ENCODE measurements around the gene KLHL3. TPM values are rescaled to one million over a fixed set of nuclear protein-coding genes. Genes with fewer than 3 reads are reported as not detected.

The KLHL3 gene
- total and polyA plus RNA-seq, 7 experiments from 2014 or later: 4.6 to 47.3 (median 17.8) TPM

- ChIA-PET POLR2A (interaction anchor here (1.5 kb wide), 1 partner anchor 12 kb away, joined by 3 read pairs; no protein-coding TSS in a partner anchor), CTCF (interaction anchor here (3.4 kb wide), 1 partner anchor 106 kb away, joined by 14 read pairs; no protein-coding TSS in a partner anchor)
- DNase-seq (no peak), ATAC-seq (no peak)
- H3K4me3 Mint-ChIP-seq: no peak overlapping the region
- peaks cover 0 to 18% (median 0%) of the 10 kb centered on the region in 3 experiments for H3K36me3 ChIP-seq (ENCODE audit: control insufficient read depth in 2 of 3, insufficient read depth in 3 of 3, low read length in 3 of 3)
- no peaks in the 10 kb centered on the region for H3K4me1 ChIP-seq (ENCODE audit: control insufficient read depth in 2 of 2, insufficient read depth in 2 of 2, low read length in 2 of 2)
- H3K27ac ChIP-seq (ENCODE audit: low read depth, low read length): no peak overlapping the region
- H3K27me3 ChIP-seq (ENCODE audit: control insufficient read depth in 2 of 2, insufficient read depth in 2 of 2, low read length in 2 of 2): no peaks in the 10 kb centered on the region
- no peaks in the 10 kb centered on the region for H3K9me3 Mint-ChIP-seq
- peak overlapping the region in 2 of 9 donors; percentile 24 to 28 for H3K27ac Mint-ChIP-seq
- H3K36me3 Mint-ChIP-seq: peaks cover 0 to 63% (median 13%) of the 10 kb centered on the region in 5 donors
- no peak overlapping the region for H3K4me3 ChIP-seq (ENCODE audit: low read length)
- no peaks in the 10 kb centered on the region for H3K27me3 Mint-ChIP-seq
- peaks cover 0 to 1% (median 0%) of the 10 kb centered on the region in 7 donors for H3K4me1 Mint-ChIP-seq
- H3K9me3 ChIP-seq (ENCODE audit: control insufficient read depth in 2 of 3, low read length in 3 of 3): no peaks in the 10 kb centered on the region
- intact Hi-C loops (cut with micrococcal nuclease): no loop called here
These were observed 100.4 kb downstream of the KLHL3 start for GRCh38 chr5:137635521-137635921.

GRCh38 chr5:137633896-137634295 is 102.0 kb downstream of the KLHL3 start:
- H3K4me3 ChIP-seq (ENCODE audit: low read length): no peak overlapping the region
- intact Hi-C loops (cut with micrococcal nuclease): no loop called here
- no peaks in the 10 kb centered on the region for H3K27me3 ChIP-seq (ENCODE audit: control insufficient read depth in 2 of 2, insufficient read depth in 2 of 2, low read length in 2 of 2)
- peak overlapping the region in 1 of 9 donors; percentile 44 for H3K27ac Mint-ChIP-seq
- H3K36me3 ChIP-seq (ENCODE audit: control insufficient read depth in 2 of 3, insufficient read depth in 3 of 3, low read length in 3 of 3): peaks cover 0 to 18% (median 0%) of the 10 kb centered on the region in 3 experiments
- ChIA-PET POLR2A (interaction anchor here (0.7 kb wide), 1 partner anchor 400 kb away, joined by 3 read pairs; no protein-coding TSS in a partner anchor), CTCF (interaction anchor here (0.9 to 3.4 kb wide), 3 partner anchors 9 to 435 kb away, joined by 3 to 14 read pairs (median 4); no protein-coding TSS in a partner anchor)
- ATAC-seq (no peak), DNase-seq (no peak)
- no peaks in the 10 kb centered on the region for H3K9me3 Mint-ChIP-seq
- H3K9me3 ChIP-seq (ENCODE audit: control insufficient read depth in 2 of 3, low read length in 3 of 3): no peaks in the 10 kb centered on the region
- H3K4me1 Mint-ChIP-seq: peaks cover 0 to 2% (median 0%) of the 10 kb centered on the region in 7 donors
- peaks cover 0 to 48% (median 12%) of the 10 kb centered on the region in 5 donors for H3K36me3 Mint-ChIP-seq
- no peaks in the 10 kb centered on the region for H3K4me1 ChIP-seq (ENCODE audit: control insufficient read depth in 2 of 2, insufficient read depth in 2 of 2, low read length in 2 of 2)
- H3K4me3 Mint-ChIP-seq: no peak overlapping the region
- H3K27ac ChIP-seq (ENCODE audit: low read depth, low read length): no peak overlapping the region
- no peaks in the 10 kb centered on the region for H3K27me3 Mint-ChIP-seq

- Mint-ChIP-seq H3K36me3 (peaks cover 0 to 45% (median 5%) of the 10 kb centered on the region in 5 donors), H3K27ac (peak overlapping the region in 3 of 9 donors; percentile 18 to 69 (median 43)), H3K4me3 (no peak overlapping the region), H3K4me1 (peaks cover 0 to 2% (median 0%) of the 10 kb centered on the region in 7 donors), H3K27me3 (no peaks in the 10 kb centered on the region), H3K9me3 (no peaks in the 10 kb centered on the region)
- H3K9me3 ChIP-seq (ENCODE audit: control insufficient read depth in 2 of 3, low read length in 3 of 3): no peaks in the 10 kb centered on the region
- no peak overlapping the region for H3K4me3 ChIP-seq (ENCODE audit: low read length)
- ChIA-PET CTCF (interaction anchor here (3.4 kb wide), 1 partner anchor 109 kb away, joined by 14 read pairs; no protein-coding TSS in a partner anchor), POLR2A (no interaction called here)
- H3K36me3 ChIP-seq (ENCODE audit: control insufficient read depth in 2 of 3, insufficient read depth in 3 of 3, low read length in 3 of 3): peaks cover 0 to 15% (median 0%) of the 10 kb centered on the region in 3 experiments
- H3K27me3 ChIP-seq (ENCODE audit: control insufficient read depth in 2 of 2, insufficient read depth in 2 of 2, low read length in 2 of 2): no peaks in the 10 kb centered on the region
- no peak for DNase-seq
- H3K4me1 ChIP-seq (ENCODE audit: control insufficient read depth in 2 of 2, insufficient read depth in 2 of 2, low read length in 2 of 2): no peaks in the 10 kb centered on the region
- intact Hi-C loops (cut with micrococcal nuclease): no loop called here
- ATAC-seq: no peak
- H3K27ac ChIP-seq (ENCODE audit: low read depth, low read length): no peak overlapping the region
These were observed 103.2 kb downstream of the KLHL3 start for GRCh38 chr5:137632716-137633115.

GRCh38 chr5:137631453-137631852 is 104.4 kb downstream of the KLHL3 start:
- Histone ChIP-seq H3K27me3 (ENCODE audit: control insufficient read depth in 2 of 2, insufficient read depth in 2 of 2, low read length in 2 of 2) (no peaks in the 10 kb centered on the region), H3K4me1 (ENCODE audit: control insufficient read depth in 2 of 2, insufficient read depth in 2 of 2, low read length in 2 of 2) (no peaks in the 10 kb centered on the region), H3K4me3 (ENCODE audit: low read length) (no peak overlapping the region), H3K27ac (ENCODE audit: low read depth, low read length) (no peak overlapping the region), H3K36me3 (ENCODE audit: control insufficient read depth in 2 of 3, insufficient read depth in 3 of 3, low read length in 3 of 3) (peaks cover 0 to 17% (median 0%) of the 10 kb centered on the region in 3 experiments), H3K9me3 (ENCODE audit: control insufficient read depth in 2 of 3, low read length in 3 of 3) (no peaks in the 10 kb centered on the region)
- peaks cover 0 to 2% (median 0%) of the 10 kb centered on the region in 7 donors for H3K4me1 Mint-ChIP-seq
- no peaks in the 10 kb centered on the region for H3K27me3 Mint-ChIP-seq
- POLR2A ChIA-PET: no interaction called here
- intact Hi-C loops (cut with micrococcal nuclease): no loop called here
- H3K4me3 Mint-ChIP-seq: no peak overlapping the region
- H3K9me3 Mint-ChIP-seq: no peaks in the 10 kb centered on the region
- peaks cover 0 to 42% (median 4%) of the 10 kb centered on the region in 5 donors for H3K36me3 Mint-ChIP-seq
- peak overlapping the region in 2 of 9 donors; percentile 20 to 53 for H3K27ac Mint-ChIP-seq
- no peak for DNase-seq
- no peak for ATAC-seq
- CTCF ChIA-PET: interaction anchor here (0.6 to 3.2 kb wide), 6 partner anchors 9 to 781 kb away, joined by 3 to 19 read pairs (median 6); no protein-coding TSS in a partner anchor

- POLR2A ChIA-PET: no interaction called here
- Mint-ChIP-seq H3K4me1 (peaks cover 0 to 2% (median 0%) of the 10 kb centered on the region in 7 donors), H3K9me3 (no peaks in the 10 kb centered on the region), H3K36me3 (peaks cover 0 to 42% (median 4%) of the 10 kb centered on the region in 5 donors), H3K27ac (peak overlapping the region in 2 of 9 donors; percentile 20 to 60), H3K4me3 (no peak overlapping the region), H3K27me3 (no peaks in the 10 kb centered on the region)
- H3K27ac ChIP-seq (ENCODE audit: low read depth, low read length): no peak overlapping the region
- H3K36me3 ChIP-seq (ENCODE audit: control insufficient read depth in 2 of 3, insufficient read depth in 3 of 3, low read length in 3 of 3): peaks cover 0 to 17% (median 0%) of the 10 kb centered on the region in 3 experiments
- H3K4me3 ChIP-seq (ENCODE audit: low read length): no peak overlapping the region
- CTCF ChIA-PET: interaction anchor here (0.6 to 3.2 kb wide), 6 partner anchors 8 to 782 kb away, joined by 3 to 19 read pairs (median 6); no protein-coding TSS in a partner anchor
- H3K27me3 ChIP-seq (ENCODE audit: control insufficient read depth in 2 of 2, insufficient read depth in 2 of 2, low read length in 2 of 2): no peaks in the 10 kb centered on the region
- no peaks in the 10 kb centered on the region for H3K9me3 ChIP-seq (ENCODE audit: control insufficient read depth in 2 of 3, low read length in 3 of 3)
- intact Hi-C loops (cut with micrococcal nuclease): no loop called here
- ATAC-seq (no peak), DNase-seq (no peak)
- no peaks in the 10 kb centered on the region for H3K4me1 ChIP-seq (ENCODE audit: control insufficient read depth in 2 of 2, insufficient read depth in 2 of 2, low read length in 2 of 2)
These were observed 104.9 kb downstream of the KLHL3 start for GRCh38 chr5:137630972-137631370.

GRCh38 chr5:137630216-137630971 is 105.5 kb downstream of the KLHL3 start:
- Histone ChIP-seq H3K36me3 (ENCODE audit: control insufficient read depth in 2 of 3, insufficient read depth in 3 of 3, low read length in 3 of 3) (peaks cover 0 to 22% (median 0%) of the 10 kb centered on the region in 3 experiments), H3K27me3 (ENCODE audit: control insufficient read depth in 2 of 2, insufficient read depth in 2 of 2, low read length in 2 of 2) (no peaks in the 10 kb centered on the region), H3K27ac (ENCODE audit: low read depth, low read length) (no peak overlapping the region), H3K9me3 (ENCODE audit: control insufficient read depth in 2 of 3, low read length in 3 of 3) (no peaks in the 10 kb centered on the region), H3K4me1 (ENCODE audit: control insufficient read depth in 2 of 2, insufficient read depth in 2 of 2, low read length in 2 of 2) (no peaks in the 10 kb centered on the region), H3K4me3 (ENCODE audit: low read length) (no peak overlapping the region)
- ATAC-seq (no peak), DNase-seq (no peak)
- Mint-ChIP-seq H3K4me1 (peaks cover 0 to 2% (median 0%) of the 10 kb centered on the region in 7 donors), H3K4me3 (no peak overlapping the region), H3K36me3 (peaks cover 0 to 43% (median 4%) of the 10 kb centered on the region in 5 donors), H3K27ac (no peak overlapping the region), H3K9me3 (no peaks in the 10 kb centered on the region), H3K27me3 (no peaks in the 10 kb centered on the region)
- POLR2A ChIA-PET: no interaction called here
- CTCF ChIA-PET: interaction anchor here (1.1 to 3.2 kb wide), 9 partner anchors 10 to 503 kb away, joined by 4 to 33 read pairs (median 5); no protein-coding TSS in a partner anchor
- intact Hi-C loops (cut with micrococcal nuclease): no loop called here

Measured in naive thymus-derived CD4-positive, alpha-beta T cell (primary cell).